CD14-positive monocyte (primary cell): Measurements from ENCODE around the gene LTBP1. TPM values are rescaled to one million over a fixed set of nuclear protein-coding genes. Genes with fewer than 3 reads are reported as not detected.
A peak's percentile ranks its signal among the peaks of the same experiment; 100 is the strongest.

Source experiments
- DNase-seq, 3 donors: peaks; one replicate each; pipeline ENCODE4 v3.0.0-alpha.2; 2011 to 2022
- H2AFZ ChIP-seq: 2 replicates; pipeline ENCODE4 v1.6.0; 2012; ENCODE audit warnings: mild to moderate bottlenecking, low read depth, low read length, inconsistent platforms; ENCODE audit not compliant: insufficient read depth, poor library complexity, severe bottlenecking
- H3K27ac ChIP-seq, 2 donors: 1 replicate in 1 of 2; 2 replicates in 1 of 2; pipeline ENCODE4 v1.5.1; 2012 to 2013; ENCODE audit warnings: low read length in 2 of 2, control low read depth in 1 of 2, inconsistent platforms in 1 of 2, low read depth in 1 of 2, mild to moderate bottlenecking in 1 of 2
- H3K27me3 ChIP-seq, 2 donors: one replicate each; pipeline versions ENCODE4 v1.6.0 to v1.6.1; 2011 to 2013; ENCODE audit warnings: low read length in 2 of 2; ENCODE audit not compliant: control insufficient read depth in 2 of 2, insufficient read depth in 2 of 2
- H3K36me3 ChIP-seq, 2 donors: replicated peaks in 1 of 2; 1 replicate in 1 of 2; 2 replicates in 1 of 2; pipeline versions ENCODE4 v1.5.1 to v1.6.1; 2012 to 2013; ENCODE audit warnings: low read length in 2 of 2, control low read depth in 1 of 2, inconsistent platforms in 1 of 2, mild to moderate bottlenecking in 1 of 2; ENCODE audit not compliant: insufficient read depth in 2 of 2, control insufficient read depth in 1 of 2
- H3K4me1 ChIP-seq, 2 donors: 1 replicate in 1 of 2; 2 replicates in 1 of 2; pipeline versions ENCODE4 v1.5.1 to v1.6.1; 2012 to 2013; ENCODE audit warnings: low read length in 2 of 2, control low read depth in 1 of 2, inconsistent platforms in 1 of 2, mild to moderate bottlenecking in 1 of 2, moderate library complexity in 1 of 2; ENCODE audit not compliant: insufficient read depth in 2 of 2, control insufficient read depth in 1 of 2
- H3K4me2 ChIP-seq: replicated peaks from 2 replicates; pipeline ENCODE3; 2012; ENCODE audit warnings: low read length, moderate library complexity, mild to moderate bottlenecking; ENCODE audit not compliant: poor library complexity, severe bottlenecking; ENCODE audit errors: extremely low read depth
- H3K4me3 ChIP-seq, 3 experiments: fragments of 200-600 bp in 1 of 3; sonication (generic) in 1 of 3; replicated peaks in 1 of 3; 1 replicate in 2 of 3; 2 replicates in 1 of 3; pipeline ENCODE4 v1.5.1; 2011 to 2013; ENCODE audit warnings: low read length in 3 of 3, mild to moderate bottlenecking in 3 of 3, control low read depth in 2 of 3, low read depth in 2 of 3, inconsistent platforms in 1 of 3, moderate library complexity in 1 of 3
- H3K79me2 ChIP-seq: 2 replicates; pipeline ENCODE4 v1.6.0; 2012; ENCODE audit warnings: mild to moderate bottlenecking, control low read depth, inconsistent platforms, low read length, moderate library complexity; ENCODE audit not compliant: insufficient read depth
- H3K9ac ChIP-seq: 2 replicates; pipeline ENCODE4 v1.6.0; 2017; ENCODE audit warnings: low read length, mild to moderate bottlenecking; ENCODE audit not compliant: insufficient read depth, poor library complexity, severe bottlenecking
- H3K9me3 ChIP-seq, 2 donors: replicated peaks in 1 of 2; 1 replicate in 1 of 2; 2 replicates in 1 of 2; pipeline versions ENCODE4 v1.5.1 to v1.6.1; 2012 to 2013; ENCODE audit warnings: low read length in 2 of 2, control low read depth in 1 of 2; ENCODE audit not compliant: control insufficient read depth in 1 of 2, insufficient read depth in 1 of 2
- H4K20me1 ChIP-seq: 2 replicates; pipeline ENCODE4 v1.6.0; 2012; ENCODE audit warnings: mild to moderate bottlenecking, low read length, control low read depth, moderate library complexity; ENCODE audit not compliant: insufficient read depth
- H3K27ac Mint-ChIP-seq, 7 donors: one replicate each; pipeline ENCODE4 v1.8.0; 2020; ENCODE audit warnings: mild to moderate bottlenecking in 7 of 7, mixed read lengths in 7 of 7, moderate library complexity in 6 of 7, inconsistent platforms in 2 of 7
- H3K27me3 Mint-ChIP-seq, 3 donors: one replicate each; pipeline ENCODE4 v1.8.0; 2021 to 2022; ENCODE audit warnings: low read depth in 3 of 3, mild to moderate bottlenecking in 3 of 3, mixed read lengths in 3 of 3, moderate library complexity in 3 of 3, inconsistent platforms in 1 of 3
- H3K36me3 Mint-ChIP-seq, 2 donors: one replicate each; pipeline ENCODE4 v1.8.0; 2020; ENCODE audit warnings: mixed read lengths in 2 of 2, inconsistent platforms in 1 of 2, mild to moderate bottlenecking in 1 of 2
- H3K4me1 Mint-ChIP-seq: one replicate; pipeline ENCODE4 v1.8.0; 2020; ENCODE audit warnings: mild to moderate bottlenecking, mixed read lengths
- H3K4me3 Mint-ChIP-seq, 2 donors: one replicate each; pipeline ENCODE4 v1.8.0; 2020; ENCODE audit warnings: mild to moderate bottlenecking in 2 of 2, mixed read lengths in 2 of 2, moderate library complexity in 1 of 2
- H3K9me3 Mint-ChIP-seq, 7 donors: one replicate each; pipeline ENCODE4 v1.8.0; 2020 to 2022; ENCODE audit warnings: mixed read lengths in 7 of 7, mild to moderate bottlenecking in 6 of 7, moderate library complexity in 6 of 7, inconsistent platforms in 2 of 7
- CTCF ChIP-seq: fragments of 200-600 bp; IDR thresholded peaks from one replicate; pipeline ENCODE4 v1.8.0; 2022; ENCODE audit warnings: antibody characterized with exemption, mild to moderate bottlenecking
- WGBS: methylation state at CpG from one replicate; pipeline ENCODE4 v1.1.5; 2013; ENCODE audit warnings: missing lambda C conversion rate; ENCODE audit not compliant: insufficient coverage; 5-methylcytosine and 5-hydroxymethylcytosine counted together
- intact Hi-C, 2 donors: fragments of 100-400 bp; cut with micrococcal nuclease; formaldehyde crosslinking; loops; one replicate each; pipeline versions ENCODE4 v1.15.0 to v1.15.1; 2023
- polyA plus RNA-seq, 3 donors: library from polyadenylated mRNA; depleted of rRNA in 1 of 3; unstranded in 2 of 3; stranded (reverse) in 1 of 3; fragments of 300-500 nt in 2 of 3; fragments of >200 nt in 1 of 3; fragmentation: Illumina TruSeq in 2 of 3; gene quantifications; 1 replicate in 2 of 3; 2 replicates in 1 of 3; pipeline ENCODE4 v1.2.3, GENCODE V29; 2012 to 2021

LTBP1 gene
- polyA plus RNA-seq, 3 donors, result 0.18 to 0.24 TPM; not detected in 1

DNA sequence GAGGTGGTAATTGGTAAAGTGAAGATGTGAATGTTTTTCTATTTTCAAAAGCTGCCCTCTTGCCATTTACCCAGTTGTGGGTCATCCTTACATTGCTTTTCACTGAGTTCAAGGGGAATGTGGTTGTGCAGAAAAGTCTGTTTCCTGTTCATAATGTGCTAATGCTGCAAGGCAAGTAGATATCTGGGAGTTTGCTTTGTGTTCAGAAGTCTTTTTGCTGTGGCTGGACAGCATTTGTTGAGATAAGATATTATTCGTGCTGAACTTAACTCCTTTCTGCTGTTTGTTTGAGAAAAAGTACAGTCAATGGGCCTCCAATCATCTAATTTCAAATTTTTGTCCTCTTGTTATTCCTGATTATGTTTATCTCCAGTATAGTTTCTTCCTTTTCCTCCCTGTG lies 263.2 kb downstream of the LTBP1 start:
- peaks cover 0 to 3% (median 0%) of the 10 kb centered on the region in 7 donors for H3K9me3 Mint-ChIP-seq
- Histone ChIP-seq H3K79me2 (no peaks in the 10 kb centered on the region), H3K9me3 (no peaks in the 10 kb centered on the region), H4K20me1 (no peaks in the 10 kb centered on the region), H3K4me3 (no peak overlapping the region), H3K27ac (no peak overlapping the region), H3K36me3 (no peaks in the 10 kb centered on the region), H3K27me3 (no peaks in the 10 kb centered on the region), H3K4me1 (peaks cover 0 to 2% of the 10 kb centered on the region in 2 donors), H3K4me2 (no peak overlapping the region), H3K9ac (no peak overlapping the region), H2AFZ (no peak overlapping the region)
- no peak overlapping the region for H3K27ac Mint-ChIP-seq
- peaks cover 0 to 2% (median 1%) of the 10 kb centered on the region in 3 donors for H3K27me3 Mint-ChIP-seq
- H3K4me3 Mint-ChIP-seq, result no peak overlapping the region
- peaks cover 8% of the 10 kb centered on the region for H3K4me1 Mint-ChIP-seq
- WGBS, result no CpG with 5 or more reads among the region's 1 CpG
- no peak for TF ChIP-seq CTCF
- H3K36me3 Mint-ChIP-seq, result no peaks in the 10 kb centered on the region
- intact Hi-C loops, result no loop called here
- no peak for DNase-seq

GRCh38 chr2:33210626-33211025 lies 263.9 kb downstream of the LTBP1 start:
- DNase-seq, result peak in 2 of 3 donors; percentile 2 to 13
- no peak overlapping the region for H3K4me3 ChIP-seq
- Mint-ChIP-seq H3K4me1 (peaks cover 8% of the 10 kb centered on the region), H3K36me3 (no peaks in the 10 kb centered on the region), H3K4me3 (no peak overlapping the region), H3K27me3 (peaks cover 0 to 2% (median 1%) of the 10 kb centered on the region in 3 donors), H3K9me3 (peaks cover 0 to 3% (median 0%) of the 10 kb centered on the region in 7 donors), H3K27ac (peak overlapping the region in 2 of 7 donors; percentile 12 to 63)
- no peaks in the 10 kb centered on the region for H3K79me2 ChIP-seq
- no peaks in the 10 kb centered on the region for H4K20me1 ChIP-seq
- no peak overlapping the region for H3K4me2 ChIP-seq
- H3K9me3 ChIP-seq, result no peaks in the 10 kb centered on the region
- H2AFZ ChIP-seq, result no peak overlapping the region
- no peak for TF ChIP-seq CTCF
- no CpG with 5 or more reads among the region's 3 CpGs for WGBS
- peaks cover 0 to 2% of the 10 kb centered on the region in 2 donors for H3K4me1 ChIP-seq
- intact Hi-C loops, result no loop called here
- no peaks in the 10 kb centered on the region for H3K36me3 ChIP-seq
- no peak overlapping the region for H3K9ac ChIP-seq
- no peaks in the 10 kb centered on the region for H3K27me3 ChIP-seq
- H3K27ac ChIP-seq, result no peak overlapping the region
